Measurements from ENCODE around the gene TMEM175. TPM values are rescaled to one million over a fixed set of nuclear protein-coding genes. Genes with fewer than 3 reads are reported as not detected.

The TMEM175 gene
- total and polyA plus RNA-seq, 2 experiments from 2014 or later: 31.2 to 36.5 TPM

- Histone ChIP-seq H3K9me3 (ENCODE audit: low read depth) (no peaks in the 10 kb centered on the region), H3K79me2 (ENCODE audit: insufficient read depth) (no peaks in the 10 kb centered on the region), H3K4me3 (no peak overlapping the region), H3K4me1 (ENCODE audit: insufficient read depth) (no peaks in the 10 kb centered on the region), H3K4me2 (ENCODE audit: unreplicated experiment) (no peak overlapping the region), H3K27me3 (replicated peaks; ENCODE audit: insufficient read depth) (no peaks in the 10 kb centered on the region), H4K20me1 (ENCODE audit: insufficient read depth) (no peaks in the 10 kb centered on the region), H3F3A (ENCODE audit: insufficient read depth) (no peaks in the 10 kb centered on the region), H3K36me3 (ENCODE audit: low read depth) (no peaks in the 10 kb centered on the region), H2AFZ (no peak overlapping the region), H3K27ac (no peak overlapping the region), H3K9me2 (ENCODE audit: insufficient read depth) (no peaks in the 10 kb centered on the region), H3K9ac (no peak overlapping the region)
- in situ Hi-C loops (cut with MboI): no loop called here
- 93 to 94% methylated on average over 29 to 35 of the region's 35 CpGs for WGBS, 2 experiments (ENCODE audit: low coverage in 1 of 2, low lambda C conversion rate in 2 of 2, missing lambda C conversion rate in 2 of 2)
- DNase-seq: no peak
- no peak for TF ChIP-seq EZH2phosphoT487 (IDR thresholded peaks at IDR 0.05; ENCODE audit: insufficient read depth, low read depth)
- no peak for TF ChIP-seq EZH2 (IDR thresholded peaks at IDR 0.05; ENCODE audit: insufficient read depth, poor library complexity, severe bottlenecking)
Observed at GRCh38 chr4:960636-961350, 28.5 kb downstream of the TMEM175 start.

GRCh38 chr4:961351-962230 is 29.3 kb downstream of the TMEM175 start:
- Histone ChIP-seq H3K4me2 (ENCODE audit: unreplicated experiment) (no peak overlapping the region), H2AFZ (no peak overlapping the region), H3K36me3 (ENCODE audit: low read depth) (no peaks in the 10 kb centered on the region)

GRCh38 chr4:962231-963208 is 30.3 kb downstream of the TMEM175 start:
- H3K9ac ChIP-seq: no peak overlapping the region
- H2AFZ ChIP-seq: no peak overlapping the region
- H3K79me2 ChIP-seq (ENCODE audit: insufficient read depth): no peaks in the 10 kb centered on the region
- WGBS, 2 experiments (ENCODE audit: low coverage in 1 of 2, low lambda C conversion rate in 2 of 2, missing lambda C conversion rate in 2 of 2): 92 to 94% methylated on average over 47 to 52 of the region's 54 CpGs
- H3K4me1 ChIP-seq (ENCODE audit: insufficient read depth): no peaks in the 10 kb centered on the region
- H3F3A ChIP-seq (ENCODE audit: insufficient read depth): no peaks in the 10 kb centered on the region
- DNase-seq: no peak
- in situ Hi-C loops (cut with MboI): no loop called here
- H4K20me1 ChIP-seq (ENCODE audit: insufficient read depth): no peaks in the 10 kb centered on the region
- TF ChIP-seq EZH2phosphoT487 (IDR thresholded peaks at IDR 0.05; ENCODE audit: insufficient read depth, low read depth) (no peak), EZH2 (IDR thresholded peaks at IDR 0.05; ENCODE audit: insufficient read depth, poor library complexity, severe bottlenecking) (no peak)
- no peaks in the 10 kb centered on the region for H3K9me2 ChIP-seq (ENCODE audit: insufficient read depth)
- no peak overlapping the region for H3K4me3 ChIP-seq
- H3K27me3 ChIP-seq (replicated peaks; ENCODE audit: insufficient read depth): no peaks in the 10 kb centered on the region
- no peak overlapping the region for H3K27ac ChIP-seq
- no peaks in the 10 kb centered on the region for H3K9me3 ChIP-seq (ENCODE audit: low read depth)
- no peaks in the 10 kb centered on the region for H3K36me3 ChIP-seq (ENCODE audit: low read depth)
- H3K4me2 ChIP-seq (ENCODE audit: unreplicated experiment): no peak overlapping the region

More at GRCh38 chr4:961351-962230, 29.3 kb downstream of the TMEM175 start:
- no peaks in the 10 kb centered on the region for H3F3A ChIP-seq (ENCODE audit: insufficient read depth)
- in situ Hi-C loops (cut with MboI): no loop called here
- H3K4me1 ChIP-seq (ENCODE audit: insufficient read depth): no peaks in the 10 kb centered on the region
- no peak overlapping the region for H3K4me3 ChIP-seq
- H3K79me2 ChIP-seq (ENCODE audit: insufficient read depth): no peaks in the 10 kb centered on the region
- H3K9ac ChIP-seq: no peak overlapping the region
- H4K20me1 ChIP-seq (ENCODE audit: insufficient read depth): no peaks in the 10 kb centered on the region
- no peak for DNase-seq
- 89 to 90% methylated on average over 39 to 52 of the region's 52 CpGs for WGBS, 2 experiments (ENCODE audit: low coverage in 1 of 2, low lambda C conversion rate in 2 of 2, missing lambda C conversion rate in 2 of 2)
- H3K9me3 ChIP-seq (ENCODE audit: low read depth): no peaks in the 10 kb centered on the region
- H3K9me2 ChIP-seq (ENCODE audit: insufficient read depth): no peaks in the 10 kb centered on the region
- H3K27ac ChIP-seq: no peak overlapping the region
- H3K27me3 ChIP-seq (replicated peaks; ENCODE audit: insufficient read depth): no peaks in the 10 kb centered on the region
- no peak for TF ChIP-seq EZH2 (IDR thresholded peaks at IDR 0.05; ENCODE audit: insufficient read depth, poor library complexity, severe bottlenecking)
- no peak for TF ChIP-seq EZH2phosphoT487 (IDR thresholded peaks at IDR 0.05; ENCODE audit: insufficient read depth, low read depth)

Data from GM23248 (cell line).